GM12878 (cell line): ENCODE results near the gene PPARD. TPM values are rescaled to one million over a fixed set of nuclear protein-coding genes. Genes with fewer than 3 reads are reported as not detected.

Experiments
- ATF7 ChIP-seq: fragments of 450-650 bp; IDR thresholded peaks from 2 replicates; pipeline ENCODE4 v1.6.1; 2016; ENCODE audit warnings: low read depth, mild to moderate bottlenecking
- CBX5 ChIP-seq: sonication (generic); IDR thresholded peaks from 2 replicates; pipeline ENCODE4 v1.6.1; 2016; ENCODE audit warnings: low read depth, moderate library complexity, mild to moderate bottlenecking, inconsistent platforms
- CHD1 ChIP-seq: IDR thresholded peaks from 2 replicates; pipeline ENCODE4 v1.6.1; 2012; ENCODE audit warnings: low read depth, low read length, improper control_type of control experiment
- DPF2 ChIP-seq: fragments of 450-650 bp; IDR thresholded peaks from 2 replicates; pipeline ENCODE4 v1.6.1; 2017; ENCODE audit warnings: mild to moderate bottlenecking
- EED ChIP-seq: sonication (generic); IDR thresholded peaks from 2 replicates; pipeline ENCODE4 v1.6.1; 2016; ENCODE audit warnings: antibody characterized with exemption, low read depth
- EGR1 ChIP-seq, 2 experiments: IDR thresholded peaks; 1 replicate in 1 of 2; 2 replicates in 1 of 2; pipeline ENCODE4 v1.6.1; 2011 to 2012; ENCODE audit warnings: low read depth in 2 of 2, low read length in 2 of 2, borderline replicate concordance in 1 of 2, mild to moderate bottlenecking in 1 of 2, moderate library complexity in 1 of 2
- ELK1 ChIP-seq: IDR thresholded peaks from 2 replicates; pipeline ENCODE4 v1.6.1; 2012; ENCODE audit warnings: low read depth, low read length, improper control_type of control experiment
- FOXK2 ChIP-seq: fragments of 450-650 bp; IDR thresholded peaks from 2 replicates; pipeline ENCODE4 v1.6.1; 2017; ENCODE audit warnings: mild to moderate bottlenecking, moderate library complexity
- HDGF ChIP-seq: fragments of 450-650 bp; IDR thresholded peaks from 2 replicates; pipeline ENCODE4 v1.6.1; 2016; ENCODE audit warnings: antibody characterized with exemption
- IKZF1 ChIP-seq: fragments of 450-650 bp; conservative IDR thresholded peaks from 2 replicates; pipeline ENCODE4 v1.6.1; 2017; ENCODE audit warnings: antibody characterized with exemption, mild to moderate bottlenecking
- IKZF2 ChIP-seq, 2 experiments: fragments of 450-650 bp; IDR thresholded peaks; 2 replicates each; pipeline ENCODE4 v1.6.1; 2017; ENCODE audit warnings: mild to moderate bottlenecking in 2 of 2, moderate library complexity in 2 of 2
- JUND ChIP-seq: IDR thresholded peaks from 2 replicates; pipeline ENCODE4 v1.6.1; 2012; ENCODE audit warnings: low read depth, mild to moderate bottlenecking, low read length, improper control_type of control experiment, moderate library complexity
- KLF5 ChIP-seq: fragments of 450-650 bp; IDR thresholded peaks from 2 replicates; pipeline ENCODE4 v1.6.1; 2014; ENCODE audit warnings: mild to moderate bottlenecking; ENCODE audit not compliant: partially characterized antibody
- MEF2B ChIP-seq: fragments of 450-650 bp; IDR thresholded peaks from 2 replicates; pipeline ENCODE4 v1.6.1; 2018; ENCODE audit warnings: mild to moderate bottlenecking, moderate library complexity; ENCODE audit not compliant: partially characterized antibody, poor library complexity, severe bottlenecking
- POLR2AphosphoS2 ChIP-seq: IDR thresholded peaks from 2 replicates; pipeline ENCODE4 v1.6.1; 2011; ENCODE audit warnings: low read depth, mild to moderate bottlenecking, low read length, improper control_type of control experiment, moderate library complexity
- RELB ChIP-seq: fragments of 450-650 bp; IDR thresholded peaks from 2 replicates; pipeline ENCODE4 v1.6.1; 2017; ENCODE audit warnings: low read depth, mild to moderate bottlenecking, moderate library complexity
- SMC3 ChIP-seq: IDR thresholded peaks from 2 replicates; pipeline ENCODE4 v1.6.1; 2011; ENCODE audit warnings: low read length, improper control_type of control experiment, borderline replicate concordance
- STAT1 ChIP-seq: fragments of 450-650 bp; conservative IDR thresholded peaks from 2 replicates; pipeline ENCODE4 v1.6.1; 2014; ENCODE audit warnings: antibody characterized with exemption, mild to moderate bottlenecking
- TAF1 ChIP-seq: IDR thresholded peaks from 2 replicates; pipeline ENCODE4 v1.6.1; 2011; ENCODE audit warnings: mild to moderate bottlenecking, low read depth, low read length, borderline replicate concordance
- YY1 ChIP-seq: IDR thresholded peaks from 2 replicates; pipeline ENCODE4 v1.6.1; 2011; ENCODE audit warnings: low read depth, mild to moderate bottlenecking, low read length
- ZNF207 ChIP-seq: fragments of 450-650 bp; IDR thresholded peaks from 2 replicates; pipeline ENCODE4 v1.6.1; 2014; ENCODE audit warnings: antibody characterized with exemption, mild to moderate bottlenecking, borderline replicate concordance
- ZNF687 ChIP-seq: fragments of 450-650 bp; IDR thresholded peaks from 2 replicates; pipeline ENCODE4 v1.6.1; 2017; ENCODE audit warnings: mild to moderate bottlenecking, moderate library complexity
- polyA plus RNA-seq, 11 experiments: library from polyadenylated mRNA; depleted of rRNA in 4 of 11; unstranded in 6 of 11; stranded (reverse) in 5 of 11; fragments of >200 nt; fragmentation: Nextera tagmentation in 4 of 11; fragmentation: Illumina TruSeq in 1 of 11; extraction: Ambion mirVana in 4 of 11; extraction: Trizol in 1 of 11; gene quantifications; 1 replicate in 1 of 11; 2 replicates in 10 of 11; pipeline versions ENCODE4 v1.2.1 to v1.2.3, GENCODE V29; 2011 to 2016; ENCODE audit warnings: inconsistent platforms in 2 of 11, missing spikeins in 2 of 11, low read depth in 1 of 11
- total RNA-seq, 4 experiments: library from RNA; depleted of rRNA in 3 of 4; stranded (reverse); fragments of >200 nt in 3 of 4; fragmentation: Illumina TruSeq in 1 of 4; extraction: Trizol in 1 of 4; gene quantifications; 2 replicates each; pipeline versions ENCODE4 v1.2.1 to v1.2.3, GENCODE V29; 2013 to 2021
- TF ChIP-seq, protein P1 (sequence below): IDR thresholded peaks from 2 replicates; pipeline ENCODE4 v1.6.1; 2012; ENCODE audit warnings: low read depth, low read length, improper control_type of control experiment

The PPARD gene
- total and polyA plus RNA-seq, 10 of the 15 experiments (the other 5 are each of a cell fraction or from before 2014, with no cell fraction given), result 0.05 to 12.6 (median 6.7) TPM

GRCh38 chr6:35302604-35303241, 39.6 kb upstream of the PPARD start (continued):
- TF ChIP-seq FOXK2 (no peak), CBX5 (no peak), MEF2B (peak; percentile 22), ZNF687 (0 out of 2 replicates have a peak, but pooled peaks have one; percentile 13), SMC3 (0 out of 2 replicates have a peak, but pooled peaks have one; percentile 8), KLF5 (no peak), EED (peak; percentile 50; the same call in 1 of the 2 replicates), IKZF1 (no peak; the same call in 1 of the 2 replicates), STAT1 (no peak), IKZF2 (IDR thresholded peaks at IDR 0.05) (peak; percentile 29 to 39; a peak in 2 of 4 replicates), YY1 (0 out of 2 replicates have a peak, but pooled peaks have one; percentile 10), CHD1 (0 out of 2 replicates have a peak, but pooled peaks have one; percentile 63), HDGF (0 out of 2 replicates have a peak, but pooled peaks have one; percentile 30), ELK1 (0 out of 2 replicates have a peak, but pooled peaks have one; percentile 0), JUND (0 out of 2 replicates have a peak, but pooled peaks have one; percentile 61), RELB (peak; percentile 59; the same call in 1 of the 2 replicates), EGR1 (IDR thresholded peaks at IDR 0.05; ENCODE audit: borderline replicate concordance in 1 of 2, low read depth in 2 of 2, low read length in 2 of 2) (peak in 1 of 2 experiments; percentile 26; a peak in 1 of 3 replicates), ZNF207 (no peak), ATF7 (peak; percentile 67), DPF2 (peak; percentile 69; the same call in 1 of the 2 replicates), POLR2AphosphoS2 (0 out of 2 replicates have a peak, but pooled peaks have one; percentile 52), TAF1 (peak; percentile 33; the same call in 1 of the 2 replicates)
- TF ChIP-seq, protein P1, sequence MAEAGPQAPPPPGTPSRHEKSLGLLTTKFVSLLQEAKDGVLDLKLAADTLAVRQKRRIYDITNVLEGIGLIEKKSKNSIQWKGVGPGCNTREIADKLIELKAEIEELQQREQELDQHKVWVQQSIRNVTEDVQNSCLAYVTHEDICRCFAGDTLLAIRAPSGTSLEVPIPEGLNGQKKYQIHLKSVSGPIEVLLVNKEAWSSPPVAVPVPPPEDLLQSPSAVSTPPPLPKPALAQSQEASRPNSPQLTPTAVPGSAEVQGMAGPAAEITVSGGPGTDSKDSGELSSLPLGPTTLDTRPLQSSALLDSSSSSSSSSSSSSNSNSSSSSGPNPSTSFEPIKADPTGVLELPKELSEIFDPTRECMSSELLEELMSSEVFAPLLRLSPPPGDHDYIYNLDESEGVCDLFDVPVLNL, result 0 out of 2 replicates have a peak, but pooled peaks have one; percentile 17
